NT2/D1 (cell line): ENCODE measurements around the gene FAM149B1.

Source experiments
- SUZ12 ChIP-seq: IDR thresholded peaks from 2 replicates; pipeline ENCODE4 v1.6.1; 2011; ENCODE audit not compliant: insufficient read length, insufficient read depth; ENCODE audit errors: extremely low read depth
- YY1 ChIP-seq: IDR thresholded peaks from 2 replicates; pipeline ENCODE4 v1.6.1; 2011; ENCODE audit not compliant: insufficient read length, insufficient read depth
- ZNF274 ChIP-seq: IDR thresholded peaks from 2 replicates; pipeline ENCODE4 v1.6.1; 2011; ENCODE audit warnings: mild to moderate bottlenecking, low read depth, low read length

DNA sequence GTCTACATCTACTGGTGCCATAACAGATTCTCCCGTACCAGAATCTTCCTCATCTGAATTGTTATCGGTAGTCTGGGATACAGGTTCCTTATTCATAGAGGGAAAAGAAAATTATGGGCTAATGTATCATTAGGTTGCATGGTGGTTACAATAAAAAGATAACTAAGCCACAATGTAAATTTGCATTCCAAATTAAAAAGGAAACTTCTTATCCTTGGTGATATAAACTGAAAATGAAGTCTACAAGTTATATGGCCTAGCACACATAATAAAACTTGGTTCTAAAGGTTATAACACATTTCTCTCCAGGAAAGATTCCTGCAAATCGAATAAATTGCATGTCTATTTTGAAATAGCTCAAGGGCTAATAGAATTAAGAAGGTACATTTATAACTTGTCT is 33.2 kb upstream of the FAM149B1 start:
- no peak for TF ChIP-seq ZNF274
- TF ChIP-seq YY1: no peak
- no peak for TF ChIP-seq SUZ12
